IPS-NIHi7 (cell line): ENCODE data around the gene CACNA1B.
"Not testable (repeated sequence)": the region's sequence is repeated elsewhere in the genome, so short reads cannot be mapped to it uniquely, and the experiment has no call there.

Experiments used
- DNase-seq: peaks from one replicate; pipeline ENCODE4 v3.0.0; 2012; ENCODE audit warnings: mixed read lengths; ENCODE audit errors: extremely low spot score

The CACNA1B gene

GRCh38 chr9:138072897-138073296 is 195.3 kb downstream of the CACNA1B start:
- no peak for DNase-seq

GRCh38 chr9:138073408-138073807 is 195.8 kb downstream of the CACNA1B start:
- no peak for DNase-seq

GRCh38 chr9:138073808-138074207 is 196.2 kb downstream of the CACNA1B start:
- DNase-seq: no peak

GRCh38 chr9:138074516-138074915 is 196.9 kb downstream of the CACNA1B start:
- DNase-seq: no peak

- no peak for DNase-seq
These were observed 197.9 kb downstream of the CACNA1B start for GRCh38 chr9:138075496-138075895.

- no peak for DNase-seq
These were observed 198.5 kb downstream of the CACNA1B start for GRCh38 chr9:138075961-138076649.

GRCh38 chr9:138076650-138077009 is 199.0 kb downstream of the CACNA1B start:
- no peak for DNase-seq

- DNase-seq: no peak
These were observed 199.5 kb downstream of the CACNA1B start for GRCh38 chr9:138077126-138077525.

GRCh38 chr9:138077898-138078540 is 200.4 kb downstream of the CACNA1B start:
- DNase-seq: no peak

GRCh38 chr9:138078846-138079245 is 201.3 kb downstream of the CACNA1B start:
- no peak for DNase-seq

GRCh38 chr9:138080979-138081378 is 203.4 kb downstream of the CACNA1B start:
- DNase-seq: no peak

- no peak for DNase-seq
These were observed 205.5 kb downstream of the CACNA1B start for GRCh38 chr9:138082918-138083636.

GRCh38 chr9:138083873-138084272 is 206.3 kb downstream of the CACNA1B start:
- no peak for DNase-seq

GRCh38 chr9:138085568-138085967 is 208.0 kb downstream of the CACNA1B start:
- DNase-seq: no peak

- DNase-seq: not testable (repeated sequence)
These were observed 214.5 kb downstream of the CACNA1B start for GRCh38 chr9:138092057-138092456.

- no peak for DNase-seq
These were observed 216.4 kb downstream of the CACNA1B start for GRCh38 chr9:138094028-138094427.

- DNase-seq: no peak
These were observed 218.4 kb downstream of the CACNA1B start for GRCh38 chr9:138095813-138096518.

- no peak for DNase-seq
These were observed 218.9 kb downstream of the CACNA1B start for GRCh38 chr9:138096519-138096845.

- no peak for DNase-seq
These were observed 220.0 kb downstream of the CACNA1B start for GRCh38 chr9:138097501-138097991.

GRCh38 chr9:138098116-138098907 is 220.7 kb downstream of the CACNA1B start:
- DNase-seq: no peak
